Tibial nerve (tissue), 4 donors: Measurements from ENCODE around the gene CYP27C1. TPM values are rescaled to one million over a fixed set of nuclear protein-coding genes. Genes with fewer than 3 reads are reported as not detected.

ENCODE experiments used
- small RNA-seq: library from RNA; depleted of rRNA; stranded (forward); fragments of <200 nt; gene quantifications from one replicate; pipeline ENCODE3, GENCODE V24; 2016
- total RNA-seq, 4 donors: library from RNA; depleted of rRNA; stranded (reverse); fragments of >200 nt; gene quantifications; one replicate each; pipeline ENCODE4 v1.1.0, GENCODE V29; 2016

Gene CYP27C1
- total RNA-seq, 4 donors from 2014 or later, result 0.42 to 1.2 (median 0.73) TPM

Small RNAs within 50 kb of the gene (small RNA-seq; reads per million reads assigned to genes)
- not detected for gene NIFKP9

Other genes starting within 250 kb of the CYP27C1 start
- gene BIN1, start 113.1 kb downstream of the CYP27C1 start, total RNA-seq, result 100 to 1,000 TPM in 2 of 4 donors, 10 to 100 TPM in 2; 95.7 to 146 (median 98.8) TPM
- 10 to 100 TPM; 52.2 to 70.0 (median 68.1) TPM for gene ERCC3, start 73.8 kb upstream of the CYP27C1 start, total RNA-seq
- 10 to 100 TPM; 34.2 to 69.5 (median 61.1) TPM for gene MAP3K2, start 167.7 kb upstream of the CYP27C1 start, total RNA-seq
- not detected for gene PROC, start 198.1 kb upstream of the CYP27C1 start, total RNA-seq